Measurements from ENCODE around the gene CLDN10. TPM values are rescaled to one million over a fixed set of nuclear protein-coding genes. Genes with fewer than 3 reads are reported as not detected.

The CLDN10 gene
- total and polyA plus RNA-seq, 3 experiments from 2014 or later = not detected

DNA sequence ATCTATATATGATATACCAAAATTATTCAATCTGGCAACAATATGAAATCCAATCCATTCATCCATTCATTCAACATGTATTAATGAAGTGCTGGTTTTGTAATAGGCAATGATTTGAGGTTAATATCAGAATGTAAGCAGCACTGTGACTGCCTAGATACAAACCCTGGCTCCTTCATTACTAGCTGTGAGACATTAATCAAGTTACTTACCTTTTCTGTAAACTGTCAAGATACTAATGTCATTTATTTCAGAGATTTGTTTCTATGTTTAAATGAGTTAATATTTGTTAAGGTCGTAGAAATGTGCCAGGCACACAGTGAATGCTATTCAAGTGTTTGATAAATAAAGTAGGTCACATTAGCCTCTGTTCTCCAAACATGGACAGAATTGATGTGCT lies 40.9 kb downstream of the CLDN10 start:
- no peaks in the 10 kb centered on the region for H3K9me3 ChIP-seq (ENCODE audit: low read length)
- no peaks in the 10 kb centered on the region for H3K4me1 ChIP-seq (ENCODE audit: insufficient read depth, low read length)
- ChIA-PET CTCF (no interaction called here), POLR2A (no interaction called here)
- Mint-ChIP-seq H3K4me1 (no peaks in the 10 kb centered on the region), H3K4me3 (no peak overlapping the region), H3K9me3 (no peaks in the 10 kb centered on the region), H3K27ac (no peak overlapping the region), H3K27me3 (peaks cover 14 to 32% of the 10 kb centered on the region in 2 donors), H3K36me3 (no peaks in the 10 kb centered on the region)
- H3K27ac ChIP-seq (ENCODE audit: low read depth, low read length) = no peak overlapping the region
- H3K27me3 ChIP-seq (ENCODE audit: insufficient read depth, low read length, poor library complexity, severe bottlenecking) = no peaks in the 10 kb centered on the region
- H3K36me3 ChIP-seq (ENCODE audit: insufficient read depth, low read length) = no peaks in the 10 kb centered on the region
- H3K4me3 ChIP-seq (ENCODE audit: low read length) = no peak overlapping the region
- DNase-seq = no peak

DNA sequence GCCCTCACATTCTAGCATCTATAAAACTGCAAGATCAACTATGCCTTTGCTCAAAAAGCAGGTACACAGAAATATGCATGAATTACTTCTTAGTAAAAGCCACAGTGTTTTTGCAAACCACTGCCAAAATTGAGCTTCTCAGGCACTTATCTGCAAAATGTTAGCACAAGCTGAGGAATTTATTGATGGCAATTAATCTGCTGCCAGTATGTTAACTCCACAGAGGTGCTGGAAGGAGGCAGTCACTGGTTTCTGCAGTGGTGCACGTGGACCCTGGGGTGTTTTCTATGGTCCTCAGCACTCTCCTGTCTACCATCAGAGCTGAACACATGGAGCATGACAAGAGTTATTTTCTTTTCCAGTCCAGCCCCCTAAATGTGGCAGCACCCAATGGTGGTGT lies 44.2 kb downstream of the CLDN10 start:
- Histone ChIP-seq H3K27me3 (ENCODE audit: insufficient read depth, low read length, poor library complexity, severe bottlenecking) (no peaks in the 10 kb centered on the region), H3K4me1 (ENCODE audit: insufficient read depth, low read length) (no peaks in the 10 kb centered on the region), H3K27ac (ENCODE audit: low read depth, low read length) (no peak overlapping the region), H3K9me3 (ENCODE audit: low read length) (no peaks in the 10 kb centered on the region), H3K36me3 (ENCODE audit: insufficient read depth, low read length) (no peaks in the 10 kb centered on the region), H3K4me3 (ENCODE audit: low read length) (no peak overlapping the region)
- Mint-ChIP-seq H3K36me3 (no peaks in the 10 kb centered on the region), H3K4me1 (no peaks in the 10 kb centered on the region), H3K9me3 (no peaks in the 10 kb centered on the region), H3K27ac (no peak overlapping the region), H3K27me3 (peaks cover 11 to 28% of the 10 kb centered on the region in 2 donors), H3K4me3 (no peak overlapping the region)
- POLR2A ChIA-PET = no interaction called here
- DNase-seq = no peak
- CTCF ChIA-PET = no interaction called here

DNA sequence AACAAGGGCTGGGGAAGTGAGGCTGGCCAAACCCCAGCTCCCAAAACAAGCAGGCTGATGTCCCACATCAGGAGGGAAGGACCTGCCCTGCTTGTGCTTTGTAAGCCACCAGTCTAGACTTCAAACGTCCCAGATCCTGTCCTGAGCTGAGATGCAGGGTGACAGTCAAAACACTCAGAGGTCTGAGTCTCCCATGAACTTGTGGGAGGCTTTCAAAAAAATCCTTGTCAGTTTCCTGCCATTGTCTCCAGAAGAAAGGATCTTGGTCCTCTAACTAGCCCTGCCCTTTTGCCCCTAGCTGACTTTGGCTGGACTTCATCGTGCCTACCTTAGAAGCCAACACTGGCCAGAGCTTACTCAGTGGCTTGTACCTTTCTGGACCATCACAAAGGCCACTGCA lies 48.7 kb downstream of the CLDN10 start:
- POLR2A ChIA-PET = no interaction called here
- Mint-ChIP-seq H3K36me3 (no peaks in the 10 kb centered on the region), H3K4me1 (no peaks in the 10 kb centered on the region), H3K27me3 (peaks cover 14 to 38% of the 10 kb centered on the region in 2 donors), H3K27ac (no peak overlapping the region), H3K9me3 (no peaks in the 10 kb centered on the region), H3K4me3 (no peak overlapping the region)
- Histone ChIP-seq H3K4me1 (ENCODE audit: insufficient read depth, low read length) (no peaks in the 10 kb centered on the region), H3K36me3 (ENCODE audit: insufficient read depth, low read length) (no peaks in the 10 kb centered on the region), H3K4me3 (ENCODE audit: low read length) (no peak overlapping the region), H3K9me3 (ENCODE audit: low read length) (no peaks in the 10 kb centered on the region), H3K27me3 (ENCODE audit: insufficient read depth, low read length, poor library complexity, severe bottlenecking) (peaks cover 6% of the 10 kb centered on the region), H3K27ac (ENCODE audit: low read depth, low read length) (no peak overlapping the region)
- no peak for DNase-seq
- CTCF ChIA-PET = no interaction called here

DNA sequence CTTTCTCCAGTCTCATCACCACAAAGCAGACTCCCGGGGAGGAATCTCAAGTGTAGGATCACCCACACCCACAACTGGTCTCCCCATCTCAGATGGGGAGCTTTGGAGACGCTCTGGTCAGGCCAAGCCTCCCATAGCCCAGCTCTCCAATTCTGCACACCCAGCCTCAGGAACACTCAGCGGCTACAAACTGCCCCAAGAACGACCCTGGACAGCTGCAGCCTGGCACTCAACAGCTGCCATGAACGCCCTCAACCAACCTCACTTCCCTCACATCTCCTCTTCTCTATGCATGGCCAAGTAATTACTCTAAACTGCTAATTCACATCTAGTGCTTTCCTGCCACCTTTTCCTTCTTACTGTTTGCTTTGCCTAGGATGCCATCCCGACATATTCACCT lies 49.4 kb downstream of the CLDN10 start:
- Histone ChIP-seq H3K4me3 (ENCODE audit: low read length) (no peak overlapping the region), H3K36me3 (ENCODE audit: insufficient read depth, low read length) (no peaks in the 10 kb centered on the region), H3K27ac (ENCODE audit: low read depth, low read length) (no peak overlapping the region), H3K4me1 (ENCODE audit: insufficient read depth, low read length) (no peaks in the 10 kb centered on the region), H3K27me3 (ENCODE audit: insufficient read depth, low read length, poor library complexity, severe bottlenecking) (peaks cover 6% of the 10 kb centered on the region), H3K9me3 (ENCODE audit: low read length) (no peaks in the 10 kb centered on the region)
- no peak overlapping the region for H3K4me3 Mint-ChIP-seq
- no peaks in the 10 kb centered on the region for H3K36me3 Mint-ChIP-seq
- H3K9me3 Mint-ChIP-seq = no peaks in the 10 kb centered on the region
- DNase-seq = no peak
- POLR2A ChIA-PET = no interaction called here
- CTCF ChIA-PET = no interaction called here
- peaks cover 14 to 38% of the 10 kb centered on the region in 2 donors for H3K27me3 Mint-ChIP-seq
- no peaks in the 10 kb centered on the region for H3K4me1 Mint-ChIP-seq
- no peak overlapping the region for H3K27ac Mint-ChIP-seq

DNA sequence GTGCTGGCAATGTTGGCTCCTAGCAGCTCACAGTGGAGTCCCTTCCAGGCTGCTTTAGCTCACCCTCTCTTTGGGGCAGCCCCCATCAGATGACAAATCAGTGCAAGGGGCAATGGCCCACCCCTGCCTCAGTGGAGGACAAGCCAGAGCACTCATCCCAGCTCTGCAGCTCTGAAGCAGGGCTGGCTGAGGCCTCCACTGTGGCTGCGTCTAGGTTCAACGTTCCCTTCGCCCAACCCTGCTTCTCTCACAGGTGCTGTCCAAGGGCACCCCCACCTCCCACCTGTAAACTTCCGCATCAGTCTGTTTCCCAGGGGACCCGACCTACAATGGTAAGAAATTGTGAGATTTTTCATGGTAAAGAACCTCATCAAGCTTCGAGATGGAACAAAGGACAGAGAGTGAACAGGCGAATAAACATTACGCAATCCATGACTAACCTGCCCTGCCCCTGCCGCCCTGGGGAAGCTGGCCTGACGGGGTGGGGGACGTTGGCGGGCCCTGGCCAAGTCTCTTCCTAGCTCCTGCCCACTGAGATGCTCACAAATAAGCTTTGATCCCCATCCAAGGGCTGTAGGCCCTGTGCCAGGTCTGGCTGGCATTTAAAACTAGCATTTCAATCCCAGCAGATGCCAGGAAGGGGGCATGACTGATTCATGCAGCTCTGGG lies 51.5 kb downstream of the CLDN10 start:
- Mint-ChIP-seq H3K4me3 (no peak overlapping the region), H3K27me3 (peaks cover 13 to 33% of the 10 kb centered on the region in 2 donors), H3K27ac (peak overlapping the region in 1 of 8 donors; percentile 38), H3K36me3 (no peaks in the 10 kb centered on the region), H3K9me3 (no peaks in the 10 kb centered on the region), H3K4me1 (no peaks in the 10 kb centered on the region)
- Histone ChIP-seq H3K4me3 (ENCODE audit: low read length) (no peak overlapping the region), H3K27ac (ENCODE audit: low read depth, low read length) (no peak overlapping the region), H3K4me1 (ENCODE audit: insufficient read depth, low read length) (no peaks in the 10 kb centered on the region), H3K27me3 (ENCODE audit: insufficient read depth, low read length, poor library complexity, severe bottlenecking) (peaks cover 6% of the 10 kb centered on the region), H3K9me3 (ENCODE audit: low read length) (no peaks in the 10 kb centered on the region), H3K36me3 (ENCODE audit: insufficient read depth, low read length) (no peaks in the 10 kb centered on the region)
- ChIA-PET CTCF (no interaction called here), POLR2A (no interaction called here)
- no peak for DNase-seq

DNA sequence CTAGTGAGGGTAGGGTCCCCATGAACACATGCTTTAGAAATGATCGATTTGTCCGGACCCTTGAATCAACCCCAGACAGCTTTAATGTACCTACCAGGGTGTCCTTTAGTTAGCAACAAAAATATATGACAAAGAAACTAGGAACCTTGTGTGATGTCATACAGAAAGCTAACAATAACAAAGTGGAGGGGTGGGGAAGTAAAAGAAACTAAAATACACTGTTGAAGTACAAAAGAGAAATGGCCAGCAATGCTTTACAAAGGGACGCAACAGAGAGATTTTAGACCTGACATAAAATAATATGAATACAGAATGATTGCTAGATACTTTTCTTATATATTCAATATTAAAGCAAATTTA lies 52.0 kb downstream of the CLDN10 start:
- Histone ChIP-seq H3K27ac (ENCODE audit: low read depth, low read length) (no peak overlapping the region), H3K4me1 (ENCODE audit: insufficient read depth, low read length) (no peaks in the 10 kb centered on the region), H3K27me3 (ENCODE audit: insufficient read depth, low read length, poor library complexity, severe bottlenecking) (peaks cover 6% of the 10 kb centered on the region), H3K9me3 (ENCODE audit: low read length) (no peaks in the 10 kb centered on the region), H3K36me3 (ENCODE audit: insufficient read depth, low read length) (no peaks in the 10 kb centered on the region), H3K4me3 (ENCODE audit: low read length) (no peak overlapping the region)
- H3K4me3 Mint-ChIP-seq = no peak overlapping the region
- DNase-seq = no peak
- H3K9me3 Mint-ChIP-seq = no peaks in the 10 kb centered on the region
- no peak overlapping the region for H3K27ac Mint-ChIP-seq
- H3K36me3 Mint-ChIP-seq = no peaks in the 10 kb centered on the region
- H3K27me3 Mint-ChIP-seq = peaks cover 13 to 29% of the 10 kb centered on the region in 2 donors
- H3K4me1 Mint-ChIP-seq = no peaks in the 10 kb centered on the region
- ChIA-PET POLR2A (no interaction called here), CTCF (no interaction called here)

DNA sequence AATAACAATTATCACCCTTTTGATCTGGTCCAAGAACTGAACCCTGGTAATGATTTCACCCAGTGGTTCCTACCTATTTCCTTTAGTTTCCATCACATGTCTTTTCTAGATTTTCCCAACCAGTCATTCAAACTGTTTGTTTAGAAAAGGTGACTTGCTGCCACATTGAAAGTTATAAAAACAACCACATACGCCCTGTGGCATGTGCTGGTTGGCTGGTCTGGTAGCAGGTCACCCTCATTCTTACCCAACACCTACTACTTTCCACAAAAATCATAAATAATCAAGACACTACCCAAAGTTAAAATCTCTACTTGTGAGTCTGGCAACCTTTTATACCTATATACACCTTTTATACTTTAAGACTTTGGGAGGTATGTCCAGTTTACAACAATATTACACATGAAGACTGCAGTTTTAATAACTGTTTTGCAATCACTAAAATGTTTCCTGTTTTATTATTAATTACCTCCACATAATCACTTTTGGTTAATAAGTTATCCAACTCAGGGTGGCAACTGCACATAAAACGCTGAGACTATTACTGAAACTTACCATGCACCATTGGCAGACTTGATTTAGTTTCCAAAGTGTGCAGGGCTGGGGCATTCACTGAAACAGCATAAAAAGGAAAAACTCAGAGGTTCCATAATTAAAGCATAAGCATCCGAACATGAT lies 53.1 kb downstream of the CLDN10 start:
- Mint-ChIP-seq H3K4me3 (no peak overlapping the region), H3K27ac (peak overlapping the region in 1 of 8 donors; percentile 2), H3K27me3 (peaks cover 7 to 29% of the 10 kb centered on the region in 2 donors), H3K9me3 (no peaks in the 10 kb centered on the region), H3K4me1 (no peaks in the 10 kb centered on the region), H3K36me3 (no peaks in the 10 kb centered on the region)
- Histone ChIP-seq H3K27me3 (ENCODE audit: insufficient read depth, low read length, poor library complexity, severe bottlenecking) (peaks cover 6% of the 10 kb centered on the region), H3K4me1 (ENCODE audit: insufficient read depth, low read length) (no peaks in the 10 kb centered on the region), H3K36me3 (ENCODE audit: insufficient read depth, low read length) (no peaks in the 10 kb centered on the region), H3K9me3 (ENCODE audit: low read length) (no peaks in the 10 kb centered on the region), H3K27ac (ENCODE audit: low read depth, low read length) (no peak overlapping the region), H3K4me3 (ENCODE audit: low read length) (no peak overlapping the region)
- no peak for DNase-seq
- POLR2A ChIA-PET = no interaction called here
- CTCF ChIA-PET = no interaction called here

DNA sequence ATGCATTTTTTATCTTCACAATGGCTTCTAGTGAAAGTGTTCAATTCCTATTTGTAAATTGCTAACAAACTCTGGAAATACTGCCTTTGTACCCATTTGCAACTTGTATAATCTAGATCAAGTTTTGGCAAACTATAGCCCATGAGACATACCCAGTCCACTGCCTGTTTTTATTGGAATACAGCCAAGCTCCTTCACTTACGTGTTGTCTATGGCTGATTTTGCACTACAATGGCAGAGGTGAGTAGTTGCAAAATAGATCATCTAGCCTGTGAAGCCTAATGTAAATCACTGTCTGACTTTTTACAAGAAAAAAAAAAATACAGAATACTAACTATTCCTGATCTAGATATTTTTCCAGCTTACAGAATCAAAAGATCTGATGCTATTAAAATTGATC lies 54.8 kb downstream of the CLDN10 start:
- no peak overlapping the region for H3K27ac ChIP-seq (ENCODE audit: low read depth, low read length)
- Mint-ChIP-seq H3K9me3 (no peaks in the 10 kb centered on the region), H3K27ac (no peak overlapping the region), H3K4me1 (no peaks in the 10 kb centered on the region), H3K36me3 (no peaks in the 10 kb centered on the region), H3K4me3 (no peak overlapping the region), H3K27me3 (peaks cover 4 to 28% of the 10 kb centered on the region in 2 donors)
- POLR2A ChIA-PET = no interaction called here
- DNase-seq = no peak
- H3K36me3 ChIP-seq (ENCODE audit: insufficient read depth, low read length) = no peaks in the 10 kb centered on the region
- no peaks in the 10 kb centered on the region for H3K9me3 ChIP-seq (ENCODE audit: low read length)
- peaks cover 6% of the 10 kb centered on the region for H3K27me3 ChIP-seq (ENCODE audit: insufficient read depth, low read length, poor library complexity, severe bottlenecking)
- H3K4me3 ChIP-seq (ENCODE audit: low read length) = no peak overlapping the region
- no peaks in the 10 kb centered on the region for H3K4me1 ChIP-seq (ENCODE audit: insufficient read depth, low read length)
- CTCF ChIA-PET = no interaction called here

All from CD8-positive, alpha-beta memory T cell (primary cell).